Osteoblast (primary cell): Measurements from ENCODE around the gene CLPTM1L. TPM values are rescaled to one million over a fixed set of nuclear protein-coding genes. Genes with fewer than 3 reads are reported as not detected.

Experiments used
- DNase-seq: peaks from one replicate; pipeline ENCODE4 v3.0.0; 2011; ENCODE audit warnings: low spot score, mixed read lengths; ENCODE audit not compliant: insufficient read length; ENCODE audit errors: missing footprints
- H2AFZ ChIP-seq: 2 replicates; pipeline ENCODE4 v1.6.0; 2011; ENCODE audit warnings: mild to moderate bottlenecking, low read length
- H3K27ac ChIP-seq: 2 replicates; pipeline ENCODE4 v1.5.1; 2011; ENCODE audit warnings: mild to moderate bottlenecking, low read depth, low read length, moderate library complexity
- H3K27me3 ChIP-seq: 2 replicates; pipeline ENCODE4 v1.6.0; 2012; ENCODE audit warnings: mild to moderate bottlenecking, control low read depth, inconsistent platforms, low read length, moderate library complexity; ENCODE audit not compliant: insufficient read depth
- H3K36me3 ChIP-seq: 2 replicates; pipeline ENCODE4 v1.5.1; 2011; ENCODE audit warnings: mild to moderate bottlenecking, low read length, control low read depth, moderate library complexity; ENCODE audit not compliant: insufficient read depth
- H3K4me1 ChIP-seq: 2 replicates; pipeline ENCODE4 v1.5.1; 2011; ENCODE audit warnings: mild to moderate bottlenecking, low read length, control low read depth, moderate library complexity; ENCODE audit not compliant: insufficient read depth
- H3K4me2 ChIP-seq: 2 replicates; pipeline ENCODE4 v1.6.0; 2011; ENCODE audit warnings: mild to moderate bottlenecking, low read length; ENCODE audit not compliant: insufficient read depth
- H3K4me3 ChIP-seq: fragments of 200-600 bp; sonication (generic); 3 replicates; pipeline ENCODE4 v1.5.1; 2012; ENCODE audit warnings: mild to moderate bottlenecking, low read length, inconsistent platforms; ENCODE audit not compliant: insufficient read depth
- H3K79me2 ChIP-seq: 2 replicates; pipeline ENCODE4 v1.6.0; 2012; ENCODE audit warnings: mild to moderate bottlenecking, low read length, control low read depth, inconsistent platforms; ENCODE audit not compliant: insufficient read depth
- H3K9me3 ChIP-seq: 2 replicates; pipeline ENCODE4 v1.5.1; 2011; ENCODE audit warnings: low read depth, low read length, control low read depth
- H4K20me1 ChIP-seq: 2 replicates; pipeline ENCODE4 v1.6.0; 2012; ENCODE audit warnings: mild to moderate bottlenecking, low read length, control low read depth; ENCODE audit not compliant: insufficient read depth
- CTCF ChIP-seq: IDR thresholded peaks from 2 replicates; pipeline ENCODE4 v1.5.1; 2011; ENCODE audit warnings: mild to moderate bottlenecking, low read depth, low read length, moderate library complexity; ENCODE audit errors: extremely low read depth
- total RNA-seq: library from RNA; depleted of rRNA; stranded (reverse); fragments of >200 nt; gene quantifications from 2 replicates; pipeline ENCODE4 v1.2.3, GENCODE V29; 2012

The CLPTM1L gene
- total RNA-seq, 1 donor: 139 TPM

- no peak for TF ChIP-seq CTCF
- no peaks in the 10 kb centered on the region for H4K20me1 ChIP-seq
- H3K4me1 ChIP-seq: no peaks in the 10 kb centered on the region
- peaks cover 29% of the 10 kb centered on the region for H3K27me3 ChIP-seq
- no peak overlapping the region for H3K27ac ChIP-seq
- DNase-seq: peak; percentile 14
- H3K4me2 ChIP-seq: no peak overlapping the region
- no peaks in the 10 kb centered on the region for H3K36me3 ChIP-seq
- H3K79me2 ChIP-seq: no peaks in the 10 kb centered on the region
- H3K4me3 ChIP-seq: no peak overlapping the region
- no peak overlapping the region for H2AFZ ChIP-seq
- H3K9me3 ChIP-seq: no peaks in the 10 kb centered on the region
Measured at GRCh38 chr5:1388383-1388967, 43.6 kb upstream of the CLPTM1L start.

GRCh38 chr5:1387876-1388275, 43.0 kb upstream of the CLPTM1L start:
- H3K9me3 ChIP-seq: no peaks in the 10 kb centered on the region
- no peaks in the 10 kb centered on the region for H3K4me1 ChIP-seq
- H3K27ac ChIP-seq: no peak overlapping the region
- no peaks in the 10 kb centered on the region for H3K36me3 ChIP-seq
- no peak overlapping the region for H2AFZ ChIP-seq
- H4K20me1 ChIP-seq: no peaks in the 10 kb centered on the region
- H3K4me2 ChIP-seq: no peak overlapping the region
- TF ChIP-seq CTCF: no peak
- H3K79me2 ChIP-seq: no peaks in the 10 kb centered on the region
- H3K27me3 ChIP-seq: peaks cover 29% of the 10 kb centered on the region
- DNase-seq: peak; percentile 69
- H3K4me3 ChIP-seq: no peak overlapping the region

GRCh38 chr5:1387059-1387755, 42.3 kb upstream of the CLPTM1L start:
- no peak for TF ChIP-seq CTCF
- Histone ChIP-seq H3K9me3 (no peaks in the 10 kb centered on the region), H3K4me3 (no peak overlapping the region), H3K27me3 (peaks cover 29% of the 10 kb centered on the region), H2AFZ (no peak overlapping the region), H3K27ac (no peak overlapping the region), H3K79me2 (no peaks in the 10 kb centered on the region), H3K4me2 (no peak overlapping the region), H3K4me1 (no peaks in the 10 kb centered on the region), H3K36me3 (no peaks in the 10 kb centered on the region), H4K20me1 (no peaks in the 10 kb centered on the region)
- peak; percentile 79 for DNase-seq

- no peaks in the 10 kb centered on the region for H3K4me1 ChIP-seq
- peak overlapping the region; percentile 67 for H3K4me3 ChIP-seq
- DNase-seq: peak; percentile 93
- H3K79me2 ChIP-seq: no peaks in the 10 kb centered on the region
- TF ChIP-seq CTCF: no peak
- peak overlapping the region; percentile 86 for H3K4me2 ChIP-seq
- no peaks in the 10 kb centered on the region for H4K20me1 ChIP-seq
- no peak overlapping the region for H3K27ac ChIP-seq
- H3K36me3 ChIP-seq: no peaks in the 10 kb centered on the region
- H3K27me3 ChIP-seq: peaks cover 29% of the 10 kb centered on the region
- peak overlapping the region; percentile 45 for H2AFZ ChIP-seq
- H3K9me3 ChIP-seq: no peaks in the 10 kb centered on the region
Measured at GRCh38 chr5:1386274-1386717, 41.4 kb upstream of the CLPTM1L start.
